ENCODE measurements around the gene MED1.
A peak's percentile ranks its signal among the peaks of the same experiment; 100 is the strongest.
"Not testable (repeated sequence)": the region's sequence is repeated elsewhere in the genome, so short reads cannot be mapped to it uniquely, and the experiment has no call there.

The MED1 gene, protein sequence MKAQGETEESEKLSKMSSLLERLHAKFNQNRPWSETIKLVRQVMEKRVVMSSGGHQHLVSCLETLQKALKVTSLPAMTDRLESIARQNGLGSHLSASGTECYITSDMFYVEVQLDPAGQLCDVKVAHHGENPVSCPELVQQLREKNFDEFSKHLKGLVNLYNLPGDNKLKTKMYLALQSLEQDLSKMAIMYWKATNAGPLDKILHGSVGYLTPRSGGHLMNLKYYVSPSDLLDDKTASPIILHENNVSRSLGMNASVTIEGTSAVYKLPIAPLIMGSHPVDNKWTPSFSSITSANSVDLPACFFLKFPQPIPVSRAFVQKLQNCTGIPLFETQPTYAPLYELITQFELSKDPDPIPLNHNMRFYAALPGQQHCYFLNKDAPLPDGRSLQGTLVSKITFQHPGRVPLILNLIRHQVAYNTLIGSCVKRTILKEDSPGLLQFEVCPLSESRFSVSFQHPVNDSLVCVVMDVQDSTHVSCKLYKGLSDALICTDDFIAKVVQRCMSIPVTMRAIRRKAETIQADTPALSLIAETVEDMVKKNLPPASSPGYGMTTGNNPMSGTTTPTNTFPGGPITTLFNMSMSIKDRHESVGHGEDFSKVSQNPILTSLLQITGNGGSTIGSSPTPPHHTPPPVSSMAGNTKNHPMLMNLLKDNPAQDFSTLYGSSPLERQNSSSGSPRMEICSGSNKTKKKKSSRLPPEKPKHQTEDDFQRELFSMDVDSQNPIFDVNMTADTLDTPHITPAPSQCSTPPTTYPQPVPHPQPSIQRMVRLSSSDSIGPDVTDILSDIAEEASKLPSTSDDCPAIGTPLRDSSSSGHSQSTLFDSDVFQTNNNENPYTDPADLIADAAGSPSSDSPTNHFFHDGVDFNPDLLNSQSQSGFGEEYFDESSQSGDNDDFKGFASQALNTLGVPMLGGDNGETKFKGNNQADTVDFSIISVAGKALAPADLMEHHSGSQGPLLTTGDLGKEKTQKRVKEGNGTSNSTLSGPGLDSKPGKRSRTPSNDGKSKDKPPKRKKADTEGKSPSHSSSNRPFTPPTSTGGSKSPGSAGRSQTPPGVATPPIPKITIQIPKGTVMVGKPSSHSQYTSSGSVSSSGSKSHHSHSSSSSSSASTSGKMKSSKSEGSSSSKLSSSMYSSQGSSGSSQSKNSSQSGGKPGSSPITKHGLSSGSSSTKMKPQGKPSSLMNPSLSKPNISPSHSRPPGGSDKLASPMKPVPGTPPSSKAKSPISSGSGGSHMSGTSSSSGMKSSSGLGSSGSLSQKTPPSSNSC (N-terminal part only)

DNA sequence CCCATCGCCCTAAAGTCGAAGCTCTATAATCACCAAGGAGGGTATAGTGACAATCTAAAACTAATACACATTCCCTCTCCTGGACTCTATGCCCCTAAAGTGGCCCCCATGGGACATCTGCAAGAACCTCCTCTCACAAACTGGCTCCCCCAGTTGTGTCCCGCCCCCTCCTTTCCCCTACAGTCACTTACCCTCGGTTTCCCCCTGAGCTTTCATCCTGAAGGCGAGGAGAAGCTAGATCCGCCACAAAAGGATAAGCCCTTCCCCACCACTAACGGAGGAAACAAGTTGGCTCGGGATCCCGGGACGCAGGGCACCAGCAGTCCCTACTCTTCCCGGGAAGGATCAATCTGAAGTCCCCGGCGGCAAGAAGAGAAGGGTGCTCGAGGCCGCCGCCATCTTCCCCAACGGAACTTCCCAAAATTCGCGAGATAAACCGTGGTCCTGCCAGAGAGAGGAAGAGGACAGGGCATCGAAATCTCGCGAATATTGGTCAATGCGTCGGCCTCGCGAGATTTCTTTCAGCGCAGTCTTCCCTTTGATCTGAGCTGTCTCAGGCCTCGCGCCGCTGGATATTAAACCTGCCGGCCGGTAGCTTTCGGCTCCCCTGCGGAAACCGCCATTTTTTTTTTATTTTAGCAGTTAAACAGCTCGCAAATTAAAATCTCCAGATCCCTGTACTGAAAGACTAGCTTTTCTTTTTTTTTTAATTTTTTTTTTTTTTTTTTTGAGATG, at the start of gene MED1:
Gene MED1, minus strand, starts transcription at position 417 of the 735 bp plus-strand sequence. Its CDS starts 201 bp downstream, at position 216.
- DNase-seq: peak; percentile 99

DNA sequence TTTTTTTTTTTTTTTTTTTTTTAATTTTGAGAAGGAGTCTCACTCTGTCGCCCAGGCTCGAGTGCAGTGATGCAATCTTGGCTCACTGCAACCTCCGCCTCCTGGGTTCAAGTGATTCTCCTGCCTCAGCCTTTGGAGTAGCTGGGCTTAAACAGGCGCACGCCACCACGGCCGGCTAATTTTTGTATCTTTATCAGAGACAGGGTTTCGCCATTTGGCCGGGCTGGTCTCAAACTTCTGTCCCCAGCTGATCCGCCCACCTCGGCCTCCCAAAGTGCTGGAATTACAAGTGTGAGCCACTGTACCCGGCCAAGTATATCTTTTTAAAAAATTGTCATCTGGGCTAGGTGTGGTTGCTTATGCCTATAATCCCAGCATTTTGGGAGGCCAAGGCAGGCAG, 45.9 kb upstream of the MED1 start:
- not testable (repeated sequence) for DNase-seq

DNA sequence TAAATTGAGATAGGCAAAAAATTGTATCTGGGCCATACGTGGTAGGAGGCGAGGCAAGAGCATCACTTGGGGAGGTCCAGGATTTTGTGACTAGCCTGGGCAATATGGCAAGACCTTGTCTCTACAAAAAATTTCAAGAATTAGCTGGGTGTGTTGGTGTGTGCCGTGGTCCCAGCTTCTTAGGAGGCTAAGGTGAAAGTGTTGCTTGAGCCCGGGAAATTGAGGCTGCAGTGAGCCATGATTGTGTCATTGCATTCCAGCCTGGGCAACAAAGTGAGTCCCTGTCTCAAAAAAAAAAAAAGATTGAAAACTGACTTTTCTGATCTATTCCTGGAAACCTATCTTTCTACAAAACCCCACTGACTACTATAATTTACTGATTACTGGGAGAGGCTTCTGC, 36.9 kb upstream of the MED1 start:
- DNase-seq: no peak

DNA sequence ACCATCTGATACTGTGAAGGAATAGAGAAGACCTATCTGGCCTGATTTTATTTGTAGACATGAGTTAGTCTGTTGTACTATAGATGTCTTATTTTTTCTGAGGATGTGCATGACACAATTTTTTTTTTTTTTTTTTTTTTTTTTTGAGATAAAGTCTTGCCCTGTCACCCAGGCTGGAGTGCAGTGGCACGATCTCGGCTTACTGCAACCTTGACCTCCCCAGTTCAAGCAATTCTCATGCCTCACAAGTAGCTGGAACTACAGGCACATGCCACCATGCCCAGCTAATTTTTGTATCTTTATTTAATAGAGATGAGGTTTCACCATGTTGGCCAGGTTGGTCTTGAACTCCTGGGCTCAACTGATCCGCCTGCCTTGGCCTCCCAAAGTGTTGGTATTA, 36.4 kb upstream of the MED1 start:
- DNase-seq: not testable (repeated sequence)

DNA sequence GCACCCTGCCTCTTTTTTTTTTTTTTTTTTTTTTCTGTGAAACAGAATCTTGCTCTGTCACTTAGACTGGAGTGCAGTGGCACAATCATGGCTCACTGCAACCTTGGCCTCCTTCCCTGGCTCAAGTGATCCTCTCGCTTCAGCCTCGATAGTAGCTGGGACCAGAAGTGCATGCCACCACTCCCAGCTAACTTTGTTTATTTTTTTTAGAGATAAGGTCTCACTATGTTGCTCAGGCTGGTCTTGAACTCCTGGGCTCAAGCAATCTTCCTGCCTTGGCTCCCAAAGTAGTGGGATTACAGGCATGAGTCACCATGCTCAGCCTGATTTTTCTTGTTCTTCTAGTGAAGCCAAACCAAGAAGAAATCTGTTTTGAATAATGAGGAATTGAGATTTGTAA, 35.2 kb upstream of the MED1 start:
- DNase-seq: no peak

DNA sequence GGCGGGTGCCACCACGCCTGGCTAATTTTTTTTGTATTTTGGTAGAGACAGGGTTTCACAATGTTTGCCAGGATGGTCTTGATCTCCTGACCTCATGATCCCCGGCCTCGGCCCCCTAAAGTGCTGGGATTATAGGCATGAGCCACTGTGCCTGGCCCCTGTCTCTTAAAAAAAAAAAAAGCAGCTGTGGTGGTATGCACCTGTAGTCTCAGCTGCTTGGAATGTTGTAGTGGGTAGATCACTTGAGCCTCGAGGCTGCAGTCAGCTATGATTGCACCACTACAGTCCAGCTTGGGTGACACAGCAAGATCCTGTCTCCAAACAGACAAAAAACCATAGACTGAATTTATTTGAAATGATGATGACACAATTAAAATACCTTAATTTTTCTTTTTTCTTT, 34.5 kb upstream of the MED1 start:
- DNase-seq: no peak

DNA sequence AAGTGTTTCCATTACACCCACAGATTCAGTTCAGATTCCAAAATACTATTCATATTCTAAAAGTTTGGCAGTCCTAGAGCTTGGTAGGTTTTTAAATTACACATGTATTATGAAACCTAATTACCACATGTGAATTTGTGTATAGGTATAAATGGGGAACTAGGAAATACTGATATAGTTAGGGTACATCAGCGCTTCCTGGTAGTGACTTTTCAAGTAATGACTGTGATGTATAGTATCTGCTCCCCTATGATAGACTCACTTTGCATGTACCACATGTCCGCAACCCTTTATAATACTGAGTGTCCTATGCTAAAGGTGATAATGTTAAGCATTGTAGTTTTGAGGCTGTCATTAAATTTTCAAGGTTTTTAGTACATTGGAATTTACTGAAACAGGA, 33.1 kb upstream of the MED1 start:
- no peak for DNase-seq

DNA sequence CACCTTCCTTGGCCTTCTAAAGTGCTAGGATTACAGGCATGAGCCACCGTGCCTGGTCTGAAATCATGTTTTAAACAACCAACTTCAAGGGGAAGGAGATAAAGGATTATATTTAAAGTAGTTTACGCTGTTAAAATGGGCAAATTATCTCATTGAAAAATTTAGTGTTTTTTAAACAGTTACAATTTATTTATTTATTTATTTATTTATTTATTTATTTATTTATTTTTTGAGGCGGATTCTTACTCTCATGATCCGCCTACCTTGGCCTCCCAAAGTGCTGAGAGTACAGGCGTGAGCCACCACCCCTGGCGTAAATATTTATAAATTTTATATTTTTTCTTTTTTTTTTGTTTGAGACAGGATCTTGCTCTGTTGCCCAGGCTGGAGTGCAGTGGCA, 32.4 kb upstream of the MED1 start:
- no peak for DNase-seq

DNA sequence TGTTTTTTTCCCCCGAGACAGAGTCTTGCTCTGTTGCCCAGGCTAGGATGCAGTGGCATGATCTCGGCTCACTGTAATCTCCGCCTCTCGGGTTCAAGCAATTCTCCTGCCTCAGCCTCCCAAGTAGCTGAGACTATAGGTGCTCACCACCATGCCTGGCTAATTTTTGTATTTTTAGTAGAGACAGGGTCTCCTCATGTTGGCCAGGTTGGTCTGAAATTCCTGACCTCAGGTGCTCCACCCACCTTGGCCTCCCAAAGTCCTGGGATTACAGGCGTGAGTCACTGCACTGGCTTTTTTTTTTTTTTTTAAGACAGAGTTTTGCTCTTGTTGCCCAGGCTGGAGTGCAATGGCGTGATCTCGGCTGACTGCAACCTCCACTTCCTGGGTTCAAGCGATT, 28.6 kb upstream of the MED1 start:
- not testable (repeated sequence) for DNase-seq

DNA sequence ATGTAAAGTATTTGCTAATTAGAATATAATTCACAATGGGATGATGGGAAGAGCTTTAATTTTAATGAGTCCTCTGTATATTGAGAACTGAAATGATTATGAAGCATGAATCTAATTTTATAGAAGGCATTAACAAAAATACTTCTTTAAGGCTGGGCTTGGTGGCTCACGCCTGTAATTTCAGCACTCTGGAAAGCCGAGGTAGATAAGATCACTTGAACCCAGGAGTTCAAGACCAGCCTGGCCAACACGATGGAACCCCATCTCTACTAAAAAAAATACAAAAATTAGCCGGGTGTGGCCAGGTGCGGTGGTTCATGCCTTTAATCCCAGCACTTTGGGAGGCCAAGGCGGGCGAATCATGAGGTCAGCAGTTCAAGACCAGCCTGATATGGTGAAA, 22.2 kb upstream of the MED1 start:
- DNase-seq: no peak

DNA sequence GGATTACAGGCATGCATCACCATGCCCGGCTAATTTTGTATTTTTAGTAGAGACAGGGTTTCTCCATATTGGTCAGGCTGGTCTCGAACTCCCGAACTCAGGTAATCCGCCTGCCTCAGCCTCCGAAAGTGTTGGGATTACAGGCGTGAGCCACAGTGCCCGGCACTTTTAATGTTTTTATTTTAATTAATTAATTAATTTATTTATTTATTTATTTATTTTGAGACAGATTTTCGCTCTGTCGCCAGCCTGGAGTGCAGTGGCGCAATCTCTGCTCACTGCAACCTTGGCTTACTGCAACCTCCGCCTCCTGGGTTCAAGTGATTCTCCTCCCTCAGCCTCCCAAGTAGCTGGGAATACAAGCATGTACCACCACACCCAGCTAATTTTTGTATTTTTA, 17.5 kb upstream of the MED1 start:
- not testable (repeated sequence) for DNase-seq

DNA sequence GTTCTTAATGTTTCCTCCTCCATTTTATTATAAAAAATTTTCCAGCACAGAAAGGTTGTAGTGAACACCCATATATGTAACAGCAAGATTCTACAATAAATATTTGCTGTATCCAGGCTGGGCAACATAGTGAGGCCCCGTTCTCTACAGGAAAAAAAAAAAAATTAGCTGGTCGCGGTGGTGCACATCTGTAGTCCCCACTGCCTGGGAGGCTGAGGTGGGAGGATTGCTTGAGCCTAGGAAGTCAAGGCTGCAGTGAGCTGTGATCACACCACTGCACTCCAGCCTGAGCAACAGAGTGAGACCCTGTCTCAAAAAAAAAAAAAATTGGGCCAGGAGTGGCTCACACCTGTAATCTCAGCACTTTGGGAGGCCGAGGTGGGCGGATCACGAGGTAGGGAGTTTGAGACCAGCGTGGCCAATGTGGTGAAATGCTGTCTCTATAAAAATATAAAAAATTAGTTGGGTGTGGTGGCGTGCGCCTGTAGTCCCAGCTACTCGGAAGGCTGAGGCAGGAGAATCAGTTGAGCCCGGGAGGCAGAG, 13.6 kb upstream of the MED1 start:
- DNase-seq: not testable (repeated sequence)

DNA sequence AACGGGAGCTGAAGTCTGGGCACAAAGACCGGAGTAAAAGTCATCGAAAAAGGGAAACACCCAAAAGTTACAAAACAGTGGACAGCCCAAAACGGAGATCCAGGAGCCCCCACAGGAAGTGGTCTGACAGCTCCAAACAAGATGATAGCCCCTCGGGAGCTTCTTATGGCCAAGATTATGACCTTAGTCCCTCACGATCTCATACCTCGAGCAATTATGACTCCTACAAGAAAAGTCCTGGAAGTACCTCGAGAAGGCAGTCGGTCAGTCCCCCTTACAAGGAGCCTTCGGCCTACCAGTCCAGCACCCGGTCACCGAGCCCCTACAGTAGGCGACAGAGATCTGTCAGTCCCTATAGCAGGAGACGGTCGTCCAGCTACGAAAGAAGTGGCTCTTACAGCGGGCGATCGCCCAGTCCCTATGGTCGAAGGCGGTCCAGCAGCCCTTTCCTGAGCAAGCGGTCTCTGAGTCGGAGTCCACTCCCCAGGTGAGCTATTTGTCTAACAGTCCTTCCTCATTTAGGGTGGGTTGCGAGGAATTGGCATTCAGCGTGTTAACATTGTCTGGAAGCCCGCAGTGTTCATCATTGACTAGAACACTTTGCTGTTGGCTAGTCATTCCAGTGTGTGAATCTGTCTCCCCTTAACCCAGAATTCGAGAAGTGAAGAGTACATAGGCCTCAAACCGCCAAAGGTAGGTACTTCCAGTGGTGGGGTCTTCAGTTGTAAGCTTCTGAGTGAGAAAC, 11.7 kb upstream of the MED1 start:
- DNase-seq: peak; percentile 13

DNA sequence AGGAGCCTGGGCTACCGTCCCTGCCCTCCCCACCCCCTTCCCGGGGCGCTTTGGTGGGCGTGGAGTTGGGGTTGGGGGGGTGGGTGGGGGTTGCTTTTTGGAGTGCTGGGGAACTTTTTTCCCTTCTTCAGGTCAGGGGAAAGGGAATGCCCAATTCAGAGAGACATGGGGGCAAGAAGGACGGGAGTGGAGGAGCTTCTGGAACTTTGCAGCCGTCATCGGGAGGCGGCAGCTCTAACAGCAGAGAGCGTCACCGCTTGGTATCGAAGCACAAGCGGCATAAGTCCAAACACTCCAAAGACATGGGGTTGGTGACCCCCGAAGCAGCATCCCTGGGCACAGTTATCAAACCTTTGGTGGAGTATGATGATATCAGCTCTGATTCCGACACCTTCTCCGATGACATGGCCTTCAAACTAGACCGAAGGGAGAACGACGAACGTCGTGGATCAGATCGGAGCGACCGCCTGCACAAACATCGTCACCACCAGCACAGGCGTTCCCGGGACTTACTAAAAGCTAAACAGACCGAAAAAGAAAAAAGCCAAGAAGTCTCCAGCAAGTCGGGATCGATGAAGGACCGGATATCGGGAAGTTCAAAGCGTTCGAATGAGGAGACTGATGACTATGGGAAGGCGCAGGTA, 11.0 kb upstream of the MED1 start:
- DNase-seq: no peak

DNA sequence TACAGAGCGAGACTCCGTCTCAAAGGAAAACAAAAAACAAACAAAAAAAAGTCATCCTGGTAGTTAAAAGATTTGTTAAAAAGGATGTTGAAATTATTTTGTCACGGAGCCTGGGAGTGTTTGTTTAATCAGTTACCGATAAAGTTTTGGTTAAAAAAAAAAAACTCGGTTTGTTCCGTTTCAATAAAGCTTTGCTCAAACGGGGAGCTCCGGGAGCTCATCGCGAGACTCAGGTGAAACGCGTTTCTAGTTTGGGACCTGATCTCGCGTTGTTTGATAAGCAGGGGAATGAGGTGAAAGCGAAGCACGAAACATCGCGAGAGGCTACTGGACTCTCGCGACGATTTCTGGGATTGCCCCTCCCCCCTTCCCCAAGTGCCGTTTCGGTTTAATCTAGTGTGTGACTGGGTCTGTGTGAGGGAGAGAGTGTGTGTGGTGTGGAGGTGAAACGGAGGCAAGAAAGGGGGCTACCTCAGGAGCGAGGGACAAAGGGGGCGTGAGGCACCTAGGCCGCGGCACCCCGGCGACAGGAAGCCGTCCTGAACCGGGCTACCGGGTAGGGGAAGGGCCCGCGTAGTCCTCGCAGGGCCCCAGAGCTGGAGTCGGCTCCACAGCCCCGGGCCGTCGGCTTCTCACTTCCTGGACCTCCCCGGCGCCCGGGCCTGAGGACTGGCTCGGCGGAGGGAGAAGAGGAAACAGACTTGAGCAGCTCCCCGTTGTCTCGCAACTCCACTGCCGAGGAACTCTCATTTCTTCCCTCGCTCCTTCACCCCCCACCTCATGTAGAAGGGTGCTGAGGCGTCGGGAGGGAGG, 10.3 kb upstream of the MED1 start, which contains the start of gene CDK12:
Gene CDK12, plus strand, starts transcription at position 374 of the 813 bp plus-strand sequence. CDS start 586 bp downstream, outside the sequence.
- peak; percentile 99 for DNase-seq

DNA sequence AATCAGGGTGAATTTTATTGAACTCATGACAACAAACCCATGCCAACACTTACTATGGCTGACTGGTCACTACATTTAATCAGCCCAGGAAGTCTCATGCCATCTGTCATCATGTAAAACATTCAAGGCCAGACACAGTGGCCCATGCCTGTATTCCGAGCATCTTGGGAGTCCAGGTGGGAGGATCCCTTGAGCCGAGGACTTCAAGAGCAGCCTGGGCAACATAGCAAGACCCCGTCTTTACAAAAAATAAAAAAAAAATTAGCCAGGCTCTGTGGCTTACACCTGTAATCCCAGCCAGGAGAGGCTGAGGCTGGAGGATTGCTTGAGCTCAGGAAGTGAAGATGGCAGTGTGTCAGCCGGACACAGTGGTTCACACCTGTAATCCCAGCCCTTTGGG, 4.9 kb upstream of the MED1 start:
- DNase-seq: no peak

DNA sequence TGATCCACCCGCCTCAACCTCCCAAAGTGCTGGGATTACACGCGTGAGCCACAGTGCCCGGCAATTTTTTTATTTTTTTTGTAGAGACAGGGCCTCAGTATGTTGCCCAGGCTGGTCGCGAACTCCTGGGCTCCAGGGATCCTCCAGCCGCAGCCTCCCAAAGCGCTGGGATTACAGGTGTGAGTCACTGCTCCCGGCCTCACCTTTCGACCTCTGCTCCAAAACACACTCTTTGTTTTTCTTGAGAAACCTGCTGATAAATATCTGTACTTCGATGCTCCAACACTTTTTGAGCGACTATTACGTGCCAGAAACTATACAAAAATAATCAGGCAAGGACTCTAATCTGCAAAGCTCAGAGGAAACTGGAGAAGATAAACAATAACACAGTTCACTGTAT, 1.0 kb downstream of the MED1 start:
- no peak for DNase-seq

DNA sequence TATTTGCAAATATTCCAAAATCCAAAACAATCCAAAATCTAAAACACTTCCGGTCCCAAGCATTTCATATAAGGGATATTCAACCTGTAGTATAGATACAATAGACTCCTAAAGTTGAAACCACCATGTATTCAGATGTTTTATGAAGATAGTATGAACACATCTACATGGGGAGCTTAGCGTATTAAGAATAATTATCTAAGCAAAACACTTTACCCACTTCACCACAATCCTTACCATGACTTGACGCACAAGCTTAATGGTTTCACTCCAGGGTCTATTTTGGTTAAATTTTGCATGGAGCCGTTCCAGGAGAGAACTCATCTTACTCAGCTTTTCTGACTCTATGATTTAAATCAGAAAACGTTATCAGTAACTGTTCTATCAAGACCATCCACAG, 3.5 kb downstream of the MED1 start:
- no peak for DNase-seq

DNA sequence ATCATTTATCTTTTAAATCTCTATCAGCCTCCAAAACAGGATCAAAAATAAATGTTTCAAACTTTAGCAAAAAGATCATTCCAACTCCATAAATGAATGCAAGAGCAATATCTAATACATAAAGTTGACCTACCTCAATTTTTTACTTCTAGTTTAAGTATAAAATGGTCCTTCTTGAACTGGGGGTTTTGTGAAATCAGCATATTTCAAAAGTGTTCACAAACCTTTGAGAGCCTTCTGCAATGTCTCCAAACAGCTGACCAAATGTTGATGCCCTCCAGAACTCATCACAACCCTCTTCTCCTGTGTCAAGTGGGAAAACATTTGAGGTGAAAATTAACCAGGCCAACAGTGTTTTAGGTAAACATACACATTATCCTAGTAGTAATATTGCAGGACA, 7.7 kb downstream of the MED1 start:
- no peak for DNase-seq

DNA sequence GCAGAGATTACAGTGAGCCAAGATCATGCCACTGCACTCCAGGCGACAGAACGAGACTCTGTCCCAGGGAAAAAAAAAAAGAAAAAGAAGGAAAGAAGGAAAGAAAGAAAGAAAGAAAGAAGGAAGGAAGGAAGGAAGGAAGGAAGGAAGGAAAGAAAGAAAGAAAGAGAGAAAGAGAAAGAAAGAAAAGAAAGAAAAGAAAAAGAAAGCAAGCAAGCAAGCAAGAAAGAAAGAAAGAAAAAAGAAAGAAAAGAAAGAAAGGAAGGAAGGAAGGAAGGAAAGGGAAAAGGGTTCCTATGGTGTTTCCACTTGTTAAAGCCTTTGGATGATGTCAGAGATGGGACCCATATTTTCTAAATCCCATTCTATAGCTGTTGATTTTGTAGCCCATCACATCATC, 11.2 kb downstream of the MED1 start:
- DNase-seq: not testable (repeated sequence)

Data from RPMI8226 (cell line).